CD4-positive, alpha-beta T cell treated with Interferon alpha-2 for 1 hour (primary cell): ENCODE measurements around the gene C3orf49.

Experiments used
- DNase-seq, 2 donors: peaks; one replicate each; pipeline ENCODE4 v3.0.0-alpha.2; 2020 to 2022

The C3orf49 gene

DNA sequence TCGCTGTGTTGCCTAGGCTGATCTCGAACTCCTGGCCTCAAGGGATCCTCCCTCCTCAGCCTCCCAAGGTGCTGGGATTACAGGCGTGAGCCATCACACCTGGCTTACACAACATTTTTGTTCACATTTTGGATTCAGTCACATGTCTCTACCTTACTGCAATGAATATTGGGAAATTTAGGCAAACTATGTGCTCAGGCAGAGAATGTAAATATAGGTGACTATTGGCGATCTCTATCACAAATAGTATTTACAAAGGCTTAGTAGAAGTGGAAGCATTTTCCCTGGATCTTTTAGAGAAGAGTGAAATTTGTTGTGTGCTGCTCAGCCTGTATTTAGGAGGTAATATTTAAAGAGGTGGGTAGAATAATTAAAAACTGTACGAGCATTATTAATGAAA lies 72.4 kb downstream of the C3orf49 start:
- no peak for DNase-seq

DNA sequence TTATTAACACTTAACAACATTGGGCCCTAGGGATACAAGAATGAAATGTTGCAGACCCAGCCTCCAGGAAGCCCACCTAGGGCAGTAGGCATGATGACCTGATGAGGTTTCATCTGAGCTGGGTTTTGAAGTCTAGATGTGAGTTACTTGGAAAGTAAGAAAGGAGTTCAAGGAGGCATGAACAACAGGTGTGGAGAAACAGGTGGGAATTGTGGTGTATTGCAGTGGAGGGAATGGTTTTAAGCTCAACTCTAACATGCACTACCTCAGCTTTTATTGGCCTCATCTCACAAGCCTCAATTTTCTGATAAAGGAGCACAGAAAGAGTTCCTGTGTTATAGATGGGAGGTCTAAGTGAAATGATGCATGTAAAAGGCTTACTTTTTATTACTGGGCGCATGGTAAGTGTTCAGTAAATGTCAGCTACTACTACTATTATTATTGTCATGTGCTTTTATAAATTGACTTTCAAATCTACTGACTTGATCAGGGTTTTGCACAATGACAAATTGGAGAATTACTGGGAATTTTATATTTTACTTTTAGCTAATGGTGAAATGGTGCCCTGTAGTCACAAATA lies 73.8 kb downstream of the C3orf49 start:
- no peak for DNase-seq

DNA sequence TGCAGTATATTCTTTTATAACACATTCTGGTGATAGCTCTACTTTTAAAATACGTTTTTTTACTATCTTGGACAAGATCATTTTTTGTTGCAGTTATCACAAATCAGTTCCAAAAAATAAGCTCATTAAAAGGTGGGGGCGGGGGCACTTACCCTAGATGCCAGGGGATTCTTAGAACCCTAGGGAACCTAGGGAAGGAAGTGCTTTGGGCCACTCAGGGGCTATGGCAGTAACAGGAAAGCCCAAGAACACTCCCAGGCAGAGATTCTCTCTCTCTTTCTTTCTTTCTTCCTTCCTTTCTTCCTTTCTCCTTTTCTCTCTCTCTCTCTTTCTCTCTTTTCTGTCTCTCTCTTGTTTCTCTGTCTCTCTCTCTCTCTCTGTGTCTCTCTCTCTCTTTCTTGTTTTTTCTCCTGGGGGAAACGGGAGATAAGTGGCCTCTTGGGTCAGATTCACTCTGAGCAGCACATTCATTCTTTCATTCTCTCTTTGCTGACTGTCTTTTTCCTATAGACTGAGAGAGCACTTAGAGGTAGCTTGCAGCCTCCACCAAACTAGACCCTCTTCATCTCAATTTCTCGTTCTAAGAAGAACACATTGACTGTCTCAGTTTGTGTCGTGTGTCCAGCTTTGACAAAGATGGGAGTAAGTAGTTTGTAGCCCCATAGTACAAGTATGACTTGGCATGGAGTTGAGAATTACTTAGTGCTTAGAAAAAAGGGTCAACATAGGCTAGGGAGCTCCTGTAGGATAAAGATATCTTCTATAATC lies 76.5 kb downstream of the C3orf49 start:
- no peak for DNase-seq

DNA sequence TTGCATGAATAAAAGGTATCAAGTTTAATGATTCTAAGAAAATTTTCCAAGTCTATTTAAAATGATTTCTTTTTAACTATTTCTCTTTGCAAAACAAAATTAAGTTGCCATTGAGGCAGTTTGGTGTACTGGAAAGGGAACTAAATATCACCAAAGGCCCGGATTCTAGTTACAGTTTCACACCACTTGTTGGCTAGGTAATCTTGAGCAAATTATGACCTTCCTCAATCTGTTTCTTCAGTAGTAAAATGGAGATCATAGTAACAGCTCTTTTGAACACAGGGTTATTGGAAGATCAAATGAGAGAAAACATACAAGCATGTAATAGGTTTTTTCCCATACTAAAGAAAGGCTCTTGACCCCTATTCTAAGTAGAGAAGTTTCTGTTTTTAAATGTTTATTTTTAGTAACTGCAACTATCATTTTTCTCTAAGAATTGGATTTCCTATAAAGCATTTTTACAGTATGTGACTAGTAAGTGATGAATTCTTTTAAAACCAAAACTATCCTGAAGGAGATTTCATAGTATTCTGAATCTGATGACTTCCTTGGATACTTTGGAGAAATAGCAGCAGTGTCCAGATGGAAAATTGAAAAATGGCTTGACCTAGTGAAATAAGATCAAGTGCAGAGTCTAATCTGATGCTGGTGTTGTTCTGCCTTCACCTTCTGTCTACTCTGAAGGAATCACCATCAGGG lies 77.4 kb downstream of the C3orf49 start:
- no peak for DNase-seq
